GM10248 (cell line): Measurements from ENCODE around the gene TKT.

Source experiments
- CTCF ChIA-PET: fragments of 300-600 bp; sonication (Branson Sonifier 250); formaldehyde crosslinking; extraction: SDS; loops from one replicate; lab custom pipeline; 2021; ENCODE audit warnings: antibody characterized with exemption; lab: Yijun Ruan, JAX
- POLR2A ChIA-PET: fragments of 350-650 bp; sonication (Branson Sonifier 250); formaldehyde crosslinking; extraction: SDS; loops from one replicate; lab custom pipeline; 2020; ENCODE audit warnings: antibody characterized with exemption; lab: Yijun Ruan, JAX
- DNase-seq: peaks from one replicate; pipeline ENCODE4 v3.0.0; 2012; ENCODE audit errors: extremely low spot score
- TF ChIP-seq, protein P1 (sequence below): IDR thresholded peaks from 2 replicates; pipeline ENCODE4 v1.5.1; 2012; ENCODE audit warnings: mild to moderate bottlenecking, low read depth; ENCODE audit errors: extremely low read depth, missing control alignments, control extremely low read depth

TKT gene

DNA sequence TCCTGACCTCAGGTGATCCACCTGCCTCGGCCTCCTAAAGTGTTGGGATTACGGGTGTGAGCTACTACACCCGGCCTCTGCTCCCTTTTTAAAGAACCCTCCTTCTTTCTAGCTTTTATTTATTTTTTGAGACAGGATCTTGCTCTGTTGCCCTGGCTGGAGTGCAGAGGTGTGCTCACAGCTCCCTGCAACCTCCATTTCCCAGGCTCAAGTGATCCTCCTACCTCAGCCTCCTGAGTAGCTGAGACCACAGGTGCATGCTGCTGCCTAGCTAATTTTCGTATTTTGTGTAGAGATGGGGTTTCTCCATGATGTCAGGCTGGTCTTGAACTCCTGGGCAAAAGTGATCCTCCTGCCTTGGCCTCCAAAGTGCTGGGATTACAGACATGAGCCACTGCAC lies 34.5 kb downstream of the TKT start:
- no peak for DNase-seq
- TF ChIP-seq, protein P1, sequence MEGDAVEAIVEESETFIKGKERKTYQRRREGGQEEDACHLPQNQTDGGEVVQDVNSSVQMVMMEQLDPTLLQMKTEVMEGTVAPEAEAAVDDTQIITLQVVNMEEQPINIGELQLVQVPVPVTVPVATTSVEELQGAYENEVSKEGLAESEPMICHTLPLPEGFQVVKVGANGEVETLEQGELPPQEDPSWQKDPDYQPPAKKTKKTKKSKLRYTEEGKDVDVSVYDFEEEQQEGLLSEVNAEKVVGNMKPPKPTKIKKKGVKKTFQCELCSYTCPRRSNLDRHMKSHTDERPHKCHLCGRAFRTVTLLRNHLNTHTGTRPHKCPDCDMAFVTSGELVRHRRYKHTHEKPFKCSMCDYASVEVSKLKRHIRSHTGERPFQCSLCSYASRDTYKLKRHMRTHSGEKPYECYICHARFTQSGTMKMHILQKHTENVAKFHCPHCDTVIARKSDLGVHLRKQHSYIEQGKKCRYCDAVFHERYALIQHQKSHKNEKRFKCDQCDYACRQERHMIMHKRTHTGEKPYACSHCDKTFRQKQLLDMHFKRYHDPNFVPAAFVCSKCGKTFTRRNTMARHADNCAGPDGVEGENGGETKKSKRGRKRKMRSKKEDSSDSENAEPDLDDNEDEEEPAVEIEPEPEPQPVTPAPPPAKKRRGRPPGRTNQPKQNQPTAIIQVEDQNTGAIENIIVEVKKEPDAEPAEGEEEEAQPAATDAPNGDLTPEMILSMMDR, result no peak
- ChIA-PET POLR2A (interaction anchor here (0.7 kb wide), 1 partner anchor 53 kb away, joined by 10 read pairs; no protein-coding TSS in a partner anchor), CTCF (interaction anchor here (0.9 to 4.9 kb wide), 5 partner anchors 9 to 107 kb away, joined by 3 to 22 read pairs (median 4); no protein-coding TSS in a partner anchor)

DNA sequence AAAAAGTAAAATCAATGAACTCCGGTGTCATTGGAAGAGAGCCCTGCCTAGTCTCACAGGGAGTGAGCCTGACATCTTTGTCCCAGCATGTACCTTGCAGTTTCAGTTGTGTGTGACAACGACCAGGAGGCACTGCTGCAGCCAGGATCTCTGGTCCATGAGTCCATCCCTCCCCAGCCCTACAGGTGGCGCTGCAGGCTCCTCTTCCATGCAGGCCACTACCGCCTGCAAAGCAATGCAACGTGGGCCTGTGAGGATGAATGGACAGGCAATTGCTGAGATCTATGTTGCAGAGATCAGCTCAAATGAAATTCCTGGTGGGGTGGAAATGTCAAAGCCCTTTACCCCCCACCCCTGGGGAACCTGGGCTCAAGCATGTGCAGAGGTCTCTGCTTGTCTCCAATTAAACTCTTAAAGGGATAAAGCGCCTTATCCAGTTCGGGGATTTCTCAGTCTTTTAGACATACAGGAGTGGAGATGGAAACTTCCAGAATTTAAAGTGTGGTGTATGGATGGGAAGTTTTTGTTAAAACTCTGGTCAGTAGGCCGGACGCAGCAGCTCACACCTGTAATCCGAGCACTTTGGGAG lies 35.8 kb downstream of the TKT start:
- peak; percentile 86 for DNase-seq
- CTCF ChIA-PET, result interaction anchor here (0.7 to 4.9 kb wide), 23 partner anchors 8 to 138 kb away, joined by 3 to 22 read pairs (median 4); no protein-coding TSS in a partner anchor
- POLR2A ChIA-PET, result no interaction called here
- TF ChIP-seq, protein P1, result peak; percentile 80

DNA sequence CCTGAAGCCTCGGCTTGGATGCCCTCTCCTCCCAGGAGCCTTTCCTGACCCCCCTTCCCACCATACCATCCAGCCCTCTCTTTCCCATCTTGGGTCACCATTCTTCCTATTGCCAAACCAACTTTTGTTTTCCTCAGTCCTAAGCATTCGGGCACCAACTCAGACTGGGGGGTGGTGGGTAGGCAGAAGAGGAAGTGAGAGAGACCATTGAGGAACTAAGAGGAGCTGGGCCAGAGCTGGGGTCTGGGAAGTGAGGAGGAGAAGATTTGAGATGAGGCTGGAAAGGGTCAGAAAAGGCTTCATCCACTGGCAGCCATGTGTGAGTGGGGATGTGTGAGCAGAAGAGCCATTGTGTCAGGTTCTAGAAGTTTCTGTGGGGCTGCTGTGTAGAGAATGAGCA lies 37.7 kb downstream of the TKT start:
- ChIA-PET POLR2A (no interaction called here), CTCF (interaction anchor here (1.0 to 2.0 kb wide), 5 partner anchors 11 to 104 kb away, joined by 3 to 5 read pairs (median 4); no protein-coding TSS in a partner anchor)
- TF ChIP-seq, protein P1, result no peak
- no peak for DNase-seq

DNA sequence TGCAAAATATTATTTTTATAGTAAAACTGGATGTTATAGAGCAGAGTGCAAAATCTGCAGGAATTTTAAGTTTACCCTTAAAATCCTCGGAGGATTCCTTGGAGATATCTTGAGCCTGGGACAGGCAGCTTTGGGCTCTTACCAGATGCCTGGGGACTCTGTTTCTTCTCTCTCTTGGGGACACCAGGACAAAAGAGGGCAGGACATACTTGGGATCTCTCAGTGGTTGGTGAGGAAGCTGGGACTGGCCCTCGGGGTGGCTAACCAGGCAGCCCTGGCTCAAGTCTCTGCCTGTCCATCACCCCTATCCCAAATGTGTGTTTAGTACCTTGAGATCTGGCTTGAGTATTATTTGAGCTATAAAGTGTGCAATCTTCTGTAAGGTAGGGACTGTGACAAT lies 38.6 kb downstream of the TKT start:
- CTCF ChIA-PET, result interaction anchor here (0.8 to 1.3 kb wide), 3 partner anchors 18 to 103 kb away, joined by 3 to 4 read pairs (median 3); no protein-coding TSS in a partner anchor
- TF ChIP-seq, protein P1, result no peak
- no peak for DNase-seq
- POLR2A ChIA-PET, result no interaction called here

DNA sequence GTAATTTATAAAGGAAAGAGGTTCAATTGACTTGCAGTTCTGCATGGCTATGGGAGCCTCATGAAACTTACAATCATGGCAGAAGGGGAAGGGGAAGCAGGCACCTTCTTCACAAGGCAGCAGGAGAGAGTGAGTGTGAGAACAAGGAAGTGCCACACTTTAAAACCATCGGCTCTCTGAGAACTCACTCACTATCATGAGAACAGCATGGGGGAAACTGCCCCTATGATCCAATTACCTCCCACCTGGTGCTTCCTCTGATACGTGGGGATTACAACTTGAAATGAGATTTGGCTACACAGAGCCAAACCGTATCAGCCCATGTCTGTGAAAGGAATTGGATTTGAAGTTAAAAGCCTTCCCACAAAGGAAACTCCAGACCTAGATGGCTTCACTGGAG lies 39.1 kb downstream of the TKT start:
- POLR2A ChIA-PET, result no interaction called here
- CTCF ChIA-PET, result interaction anchor here (0.8 to 1.5 kb wide), 2 partner anchors 20 to 82 kb away, joined by 3 read pairs; no protein-coding TSS in a partner anchor
- DNase-seq, result no peak
- TF ChIP-seq, protein P1, result no peak

DNA sequence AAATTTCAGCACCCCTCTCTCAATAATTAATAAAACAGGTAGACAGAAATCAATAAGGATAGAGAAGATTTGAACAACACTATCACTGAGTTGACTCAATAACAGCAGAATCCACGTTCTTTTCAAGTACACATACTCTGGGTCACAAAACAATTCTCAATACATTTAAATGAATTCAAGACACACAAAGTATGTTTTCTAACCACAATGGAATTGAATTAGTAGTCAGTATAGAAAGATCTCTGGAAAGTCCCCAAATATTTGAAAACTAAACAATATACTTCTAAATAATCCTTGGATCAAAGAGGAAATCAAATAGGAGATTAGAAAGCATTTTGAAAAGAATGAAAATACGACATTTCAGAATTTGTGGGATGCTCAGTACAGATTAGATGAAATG lies 40.0 kb downstream of the TKT start:
- CTCF ChIA-PET, result interaction anchor here (1.2 to 2.0 kb wide), 3 partner anchors 11 to 82 kb away, joined by 3 to 5 read pairs (median 3); no protein-coding TSS in a partner anchor
- no peak for DNase-seq
- POLR2A ChIA-PET, result no interaction called here
- TF ChIP-seq, protein P1, result no peak
